H1 (cell line): ENCODE results near the gene BZW1. TPM values are rescaled to one million over a fixed set of nuclear protein-coding genes. Genes with fewer than 3 reads are reported as not detected.

Experiments
- CTCF ChIA-PET: fragments of 300-600 bp; sonication (Branson Sonifier 250); formaldehyde crosslinking; loops from one replicate; lab custom pipeline; 2021; ENCODE audit not compliant: partially characterized antibody; lab: Charles Lee
- POLR2A ChIA-PET: fragments of 300-600 bp; sonication (Branson Sonifier 250); formaldehyde crosslinking; loops from one replicate; lab custom pipeline; 2021; ENCODE audit warnings: inconsistent platforms; ENCODE audit not compliant: partially characterized antibody; lab: Charles Lee
- DNase-seq, 2 experiments: peaks; one replicate each; pipeline versions ENCODE4 v3.0.0 to v3.0.0-alpha.2; 2010 to 2022; ENCODE audit warnings: low spot score in 2 of 2, low read depth in 1 of 2, mixed read lengths in 1 of 2
- FAIRE-seq: peaks from 2 replicates; lab custom pipeline; 2011; peaks lifted over from hg19 to GRCh38; lab: Jason Lieb, UNC
- H2AFZ ChIP-seq: 2 replicates; pipeline ENCODE4 v1.8.1; 2012; ENCODE audit warnings: low read length, inconsistent platforms
- H2AK5ac ChIP-seq: 2 replicates; pipeline ENCODE4 v1.6.1; 2013; ENCODE audit warnings: low read depth, low read length
- H2BK120ac ChIP-seq: replicated peaks from 2 replicates; pipeline ENCODE3; 2013; ENCODE audit warnings: low read depth, low read length, inconsistent platforms
- H2BK12ac ChIP-seq: 2 replicates; pipeline ENCODE4 v1.6.1; 2013; ENCODE audit warnings: low read depth, low read length
- H2BK15ac ChIP-seq: 2 replicates; pipeline ENCODE4 v1.6.1; 2013; ENCODE audit warnings: low read length
- H2BK20ac ChIP-seq: 2 replicates; pipeline ENCODE4 v1.6.1; 2013; ENCODE audit warnings: low read length
- H2BK5ac ChIP-seq: 2 replicates; pipeline ENCODE4 v1.6.1; 2013; ENCODE audit warnings: low read depth, low read length
- H3K14ac ChIP-seq: 2 replicates; pipeline ENCODE4 v1.6.1; 2013; ENCODE audit warnings: inconsistent platforms; ENCODE audit not compliant: insufficient read length
- H3K18ac ChIP-seq: 2 replicates; pipeline ENCODE4 v1.6.1; 2013; ENCODE audit warnings: low read length; ENCODE audit errors: extremely low read depth
- H3K23ac ChIP-seq: 2 replicates; pipeline ENCODE4 v1.6.1; 2013; ENCODE audit warnings: inconsistent platforms; ENCODE audit not compliant: insufficient read length
- H3K23me2 ChIP-seq: 2 replicates; pipeline ENCODE4 v1.6.1; 2013; ENCODE audit warnings: low read depth, low read length
- H3K27ac ChIP-seq: 2 replicates; pipeline ENCODE4 v1.6.1; 2011; ENCODE audit warnings: low read depth, low read length, inconsistent platforms
- H3K27me3 ChIP-seq, 4 experiments: replicated peaks in 1 of 4; 1 replicate in 1 of 4; 2 replicates in 3 of 4; pipeline versions ENCODE4 v1.6.1 to v1.8.1; 2011 to 2013; ENCODE audit warnings: low read length in 3 of 4, mild to moderate bottlenecking in 3 of 4, inconsistent platforms in 2 of 4, mixed read lengths in 2 of 4, moderate library complexity in 1 of 4; ENCODE audit not compliant: control insufficient read depth in 3 of 4, insufficient read depth in 3 of 4; ENCODE audit errors: extremely low read depth in 1 of 4
- H3K36me3 ChIP-seq, 4 experiments: 2 replicates each; pipeline versions ENCODE4 v1.6.1 to v1.8.1; 2011 to 2013; ENCODE audit warnings: mild to moderate bottlenecking in 4 of 4, low read length in 3 of 4, moderate library complexity in 2 of 4, control low read depth in 1 of 4, inconsistent platforms in 1 of 4; ENCODE audit not compliant: insufficient read depth in 4 of 4, control insufficient read depth in 2 of 4
- H3K4ac ChIP-seq: replicated peaks from 2 replicates; pipeline ENCODE3; 2013; ENCODE audit warnings: low read length, low read depth, mixed read lengths, inconsistent platforms; ENCODE audit not compliant: insufficient read length
- H3K4me1 ChIP-seq, 4 experiments: replicated peaks in 1 of 4; 1 replicate in 1 of 4; 2 replicates in 3 of 4; pipeline versions ENCODE4 v1.6.1 to v1.8.1; 2011 to 2013; ENCODE audit warnings: low read length in 3 of 4, inconsistent platforms in 2 of 4, mixed read lengths in 1 of 4; ENCODE audit not compliant: insufficient read depth in 4 of 4, control insufficient read depth in 3 of 4
- H3K4me2 ChIP-seq, 2 experiments: 2 replicates each; pipeline versions ENCODE4 v1.6.1 to v1.8.1; 2011 to 2013; ENCODE audit warnings: low read depth in 2 of 2, low read length in 2 of 2, control low read depth in 1 of 2, inconsistent platforms in 1 of 2, mild to moderate bottlenecking in 1 of 2; ENCODE audit not compliant: insufficient read depth in 1 of 2
- H3K4me3 ChIP-seq, 4 experiments: fragments of 200-600, 300-600 bp in 1 of 4; sonication (generic), shearing (Covaris generic), sonication (Bioruptor Twin) in 1 of 4; 2 replicates each; pipeline versions ENCODE4 v1.5.1 to v1.8.1; 2011 to 2016; ENCODE audit warnings: low read length in 4 of 4, low read depth in 3 of 4, control low read depth in 2 of 4, inconsistent platforms in 2 of 4, mild to moderate bottlenecking in 2 of 4, mixed read lengths in 1 of 4, moderate library complexity in 1 of 4; ENCODE audit not compliant: insufficient read depth in 2 of 4; ENCODE audit errors: extremely low read depth in 1 of 4
- H3K56ac ChIP-seq: replicated peaks from 2 replicates; pipeline ENCODE3; 2013; ENCODE audit warnings: low read depth, mild to moderate bottlenecking, mixed read lengths, low read length, inconsistent platforms; ENCODE audit not compliant: insufficient read length
- H3K79me1 ChIP-seq: 2 replicates; pipeline ENCODE4 v1.6.1; 2013; ENCODE audit warnings: low read depth, low read length, control low read depth
- H3K79me2 ChIP-seq, 2 experiments: 2 replicates each; pipeline versions ENCODE4 v1.6.1 to v1.8.1; 2012 to 2013; ENCODE audit warnings: low read length in 2 of 2, mild to moderate bottlenecking in 2 of 2, inconsistent platforms in 1 of 2; ENCODE audit not compliant: insufficient read depth in 2 of 2, control insufficient read depth in 1 of 2
- H3K9ac ChIP-seq, 4 experiments: replicated peaks in 1 of 4; 1 replicate in 1 of 4; 2 replicates in 3 of 4; pipeline versions ENCODE4 v1.6.1 to v1.8.1; 2011 to 2013; ENCODE audit warnings: low read depth in 3 of 4, low read length in 3 of 4, control low read depth in 2 of 4, mild to moderate bottlenecking in 2 of 4, moderate library complexity in 2 of 4, inconsistent platforms in 1 of 4; ENCODE audit errors: extremely low read depth in 1 of 4
- H3K9me3 ChIP-seq, 2 experiments: 2 replicates each; pipeline versions ENCODE4 v1.6.1 to v1.8.1; 2012 to 2013; ENCODE audit warnings: mild to moderate bottlenecking in 2 of 2, moderate library complexity in 2 of 2, control low read depth in 1 of 2, inconsistent platforms in 1 of 2, low read depth in 1 of 2, low read length in 1 of 2, mixed read lengths in 1 of 2; ENCODE audit not compliant: insufficient read depth in 2 of 2
- H4K20me1 ChIP-seq, 2 experiments: replicated peaks in 1 of 2; 2 replicates each; pipeline versions ENCODE3 to v1.8.1; 2011 to 2013; ENCODE audit warnings: inconsistent platforms in 2 of 2, low read length in 2 of 2, mild to moderate bottlenecking in 1 of 2; ENCODE audit not compliant: insufficient read depth in 2 of 2, control insufficient read depth in 1 of 2
- H4K5ac ChIP-seq: 2 replicates; pipeline ENCODE4 v1.6.1; 2013; ENCODE audit warnings: low read length, low read depth, mixed read lengths, inconsistent platforms; ENCODE audit not compliant: insufficient read length
- H4K8ac ChIP-seq: 2 replicates; pipeline ENCODE4 v1.8.0; 2013; ENCODE audit warnings: mild to moderate bottlenecking, moderate library complexity, low read length, inconsistent platforms; ENCODE audit not compliant: insufficient read depth; ENCODE audit errors: extremely low read depth
- H4K91ac ChIP-seq: replicated peaks from 2 replicates; pipeline ENCODE3; 2013; ENCODE audit warnings: low read length, mixed read lengths, inconsistent platforms; ENCODE audit not compliant: insufficient read length
- CBX5 ChIP-seq: fragments of 300-800, 300-1000 bp; sonication (generic); IDR thresholded peaks from 2 replicates; pipeline ENCODE4 v1.7.1; 2016; ENCODE audit warnings: antibody characterized with exemption, low read length, low read depth
- RNF2 ChIP-seq: fragments of 200-900, 300-1000 bp; sonication (generic); IDR thresholded peaks from 2 replicates; pipeline ENCODE4 v1.7.1; 2016; ENCODE audit warnings: borderline replicate concordance, low read depth, mild to moderate bottlenecking, antibody characterized with exemption, low read length; ENCODE audit not compliant: poor library complexity, severe bottlenecking; ENCODE audit errors: missing control alignments
- WGBS, 2 experiments: shearing (Covaris generic) in 1 of 2; methylation state at CpG; one replicate each; pipeline versions ENCODE4 v1.1.6 to v1.1.7; 2013 to 2015; ENCODE audit warnings: low lambda C conversion rate in 2 of 2, mixed read lengths in 2 of 2, inconsistent platforms in 1 of 2, low coverage in 1 of 2, missing lambda C conversion rate in 1 of 2; ENCODE audit not compliant: insufficient replicate concordance in 2 of 2, insufficient coverage in 1 of 2, insufficient read length in 1 of 2; ENCODE audit errors: extremely low coverage in 1 of 2, missing lambda C conversion rate in 1 of 2; 5-methylcytosine and 5-hydroxymethylcytosine counted together
- polyA plus RNA-seq, 7 experiments: library from polyadenylated mRNA; depleted of rRNA in 3 of 7; stranded (reverse) in 5 of 7; unstranded in 2 of 7; fragments of >200 nt in 5 of 7; fragments of 200-250 nt in 2 of 7; gene quantifications; 1 replicate in 5 of 7; 2 replicates in 1 of 7; 4 replicates in 1 of 7; pipeline versions ENCODE4 v1.2.1 to v1.2.3, GENCODE V29; 2011 to 2013; ENCODE audit warnings: missing spikeins in 2 of 7, mixed read lengths in 2 of 7
- total RNA-seq: library from RNA; stranded (reverse); fragmentation: NEBNext Ultra II Directional; extraction: Animal tissue kit (Norgen Biotek cat#: 25700); gene quantifications from 2 replicates; pipeline ENCODE4 v1.2.1, GENCODE V29; 2021

BZW1 gene
- total and polyA plus RNA-seq, 2 of the 8 experiments (the other 6 are each of a cell fraction or from before 2014, with no cell fraction given) = 152 to 335 TPM

DNA sequence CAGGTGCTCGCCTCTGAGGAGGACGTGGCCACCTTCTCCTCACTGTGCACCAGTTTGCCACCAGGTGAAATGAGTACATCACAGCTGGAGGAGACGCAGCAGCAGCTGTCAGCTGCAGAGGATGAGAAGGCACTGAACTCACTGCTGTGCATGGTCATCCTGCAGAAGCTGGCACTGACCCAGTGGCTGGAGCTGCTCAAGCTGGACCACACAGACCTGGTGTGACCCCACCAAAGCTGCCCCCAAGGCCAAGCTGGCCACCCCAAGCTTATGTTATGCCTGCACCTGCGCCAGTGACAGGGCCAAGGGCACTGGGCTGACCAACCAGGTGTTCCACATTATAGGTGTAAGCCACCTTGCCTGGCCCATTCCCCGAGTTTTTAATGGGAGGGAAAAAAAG is 33.5 kb downstream of the BZW1 start:
- TF ChIP-seq CBX5 (no peak), RNF2 (no peak)
- H3K14ac ChIP-seq = no peak overlapping the region
- POLR2A ChIA-PET = interaction anchor here (0.9 to 2.4 kb wide), 7 partner anchors 12 to 32 kb away, joined by 3 to 7 read pairs (median 4); partner anchors contain the start of gene CLK1

More for the DNA sequence above, 33.5 kb downstream of the BZW1 start:
- Histone ChIP-seq H3K79me1 (no peaks in the 10 kb centered on the region), H3K4me1 (no peaks in the 10 kb centered on the region), H4K5ac (no peak overlapping the region), H2BK12ac (no peak overlapping the region), H2BK20ac (no peak overlapping the region), H2BK15ac (no peak overlapping the region), H3K27ac (no peak overlapping the region), H4K20me1 (no peaks in the 10 kb centered on the region), H3K56ac (no peak overlapping the region), H3K4ac (no peak overlapping the region), H4K8ac (no peak overlapping the region; the same call in 1 of the 2 replicates), H3K4me3 (no peak overlapping the region), H2AK5ac (no peak overlapping the region), H2BK120ac (no peak overlapping the region), H3K4me2 (no peak overlapping the region), H2AFZ (no peak overlapping the region), H3K23ac (no peak overlapping the region), H3K36me3 (no peaks in the 10 kb centered on the region), H3K9me3 (no peaks in the 10 kb centered on the region), H3K27me3 (no peaks in the 10 kb centered on the region), H3K9ac (no peak overlapping the region), H3K79me2 (no peaks in the 10 kb centered on the region), H3K23me2 (no peaks in the 10 kb centered on the region), H2BK5ac (no peak overlapping the region), H4K91ac (no peak overlapping the region), H3K18ac (no peak overlapping the region)
- CTCF ChIA-PET = interaction anchor here (0.8 to 1.5 kb wide), 8 partner anchors 10 to 56 kb away, joined by 3 to 6 read pairs (median 4); partner anchors contain the start of gene NIF3L1
- FAIRE-seq (no peak), DNase-seq (no peak)
- 96% methylated on average over 5 of the region's 5 CpGs; no CpG with 5 or more reads in 1 of the 2 experiments for WGBS, 2 experiments
